A673 (cell line): ENCODE data around the gene BASP1.

Source experiments
- CTCF ChIP-seq: fragments of 300-800, 200-600 bp; sonication (generic); conservative IDR thresholded peaks from 2 replicates; pipeline ENCODE4 v1.5.1; 2017; ENCODE audit warnings: low read depth, mild to moderate bottlenecking, antibody characterized with exemption, low read length, moderate library complexity, mixed read lengths
- EZH2 ChIP-seq: fragments of 200-600 bp; sonication (generic); IDR thresholded peaks from 2 replicates; pipeline ENCODE4 v1.6.1; 2017; ENCODE audit warnings: borderline replicate concordance, low read depth, mild to moderate bottlenecking, mixed read lengths, antibody characterized with exemption, low read length; ENCODE audit not compliant: poor library complexity, severe bottlenecking

- TF ChIP-seq CTCF (no peak), EZH2 (no peak)
Measured at GRCh38 chr5:17305017-17305416, 87.6 kb downstream of the BASP1 start.
